Measurements from ENCODE around the gene EPHA1.

EPHA1 gene

DNA sequence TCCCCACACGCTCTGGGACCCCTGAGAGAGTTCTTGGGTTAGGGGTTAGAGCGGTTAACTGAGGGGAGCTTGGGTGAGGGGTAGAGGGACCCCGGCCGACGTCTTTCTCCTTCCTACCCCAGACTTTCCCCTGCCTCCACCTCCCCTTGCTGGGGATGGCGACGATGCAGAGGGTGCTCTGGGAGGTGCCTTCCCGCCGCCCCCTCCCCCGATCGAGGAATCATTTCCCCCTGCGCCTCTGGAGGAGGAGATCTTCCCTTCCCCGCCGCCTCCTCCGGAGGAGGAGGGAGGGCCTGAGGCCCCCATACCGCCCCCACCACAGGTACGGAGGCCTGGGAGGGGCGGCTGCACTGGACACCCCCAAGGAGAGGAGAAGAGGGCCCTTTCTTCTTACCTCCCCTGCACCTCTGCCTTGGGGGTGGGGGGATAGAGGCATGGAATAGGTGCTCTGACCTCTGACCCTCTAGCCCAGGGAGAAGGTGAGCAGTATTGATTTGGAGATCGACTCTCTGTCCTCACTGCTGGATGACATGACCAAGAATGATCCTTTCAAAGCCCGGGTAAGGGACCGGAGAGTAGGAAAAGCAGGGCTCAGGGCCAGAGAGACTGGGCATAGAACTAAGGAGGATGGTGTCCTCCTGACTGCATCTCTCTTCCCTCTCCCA is 26.4 kb downstream of the EPHA1 start:
- Mint-ChIP-seq H3K4me1 (peaks cover 23% of the 10 kb centered on the region), H3K9me3 (no peaks in the 10 kb centered on the region), H3K27me3 (ENCODE audit: low read depth, poor library complexity) (no peaks in the 10 kb centered on the region), H3K4me3 (peak overlapping the region; percentile 78), H3K36me3 (ENCODE audit: low read depth) (no peaks in the 10 kb centered on the region), H3K27ac (no peak overlapping the region)
- no peak for DNase-seq
- TF ChIP-seq, protein P1, sequence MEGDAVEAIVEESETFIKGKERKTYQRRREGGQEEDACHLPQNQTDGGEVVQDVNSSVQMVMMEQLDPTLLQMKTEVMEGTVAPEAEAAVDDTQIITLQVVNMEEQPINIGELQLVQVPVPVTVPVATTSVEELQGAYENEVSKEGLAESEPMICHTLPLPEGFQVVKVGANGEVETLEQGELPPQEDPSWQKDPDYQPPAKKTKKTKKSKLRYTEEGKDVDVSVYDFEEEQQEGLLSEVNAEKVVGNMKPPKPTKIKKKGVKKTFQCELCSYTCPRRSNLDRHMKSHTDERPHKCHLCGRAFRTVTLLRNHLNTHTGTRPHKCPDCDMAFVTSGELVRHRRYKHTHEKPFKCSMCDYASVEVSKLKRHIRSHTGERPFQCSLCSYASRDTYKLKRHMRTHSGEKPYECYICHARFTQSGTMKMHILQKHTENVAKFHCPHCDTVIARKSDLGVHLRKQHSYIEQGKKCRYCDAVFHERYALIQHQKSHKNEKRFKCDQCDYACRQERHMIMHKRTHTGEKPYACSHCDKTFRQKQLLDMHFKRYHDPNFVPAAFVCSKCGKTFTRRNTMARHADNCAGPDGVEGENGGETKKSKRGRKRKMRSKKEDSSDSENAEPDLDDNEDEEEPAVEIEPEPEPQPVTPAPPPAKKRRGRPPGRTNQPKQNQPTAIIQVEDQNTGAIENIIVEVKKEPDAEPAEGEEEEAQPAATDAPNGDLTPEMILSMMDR (IDR thresholded peaks at IDR 0.05), result no peak

DNA sequence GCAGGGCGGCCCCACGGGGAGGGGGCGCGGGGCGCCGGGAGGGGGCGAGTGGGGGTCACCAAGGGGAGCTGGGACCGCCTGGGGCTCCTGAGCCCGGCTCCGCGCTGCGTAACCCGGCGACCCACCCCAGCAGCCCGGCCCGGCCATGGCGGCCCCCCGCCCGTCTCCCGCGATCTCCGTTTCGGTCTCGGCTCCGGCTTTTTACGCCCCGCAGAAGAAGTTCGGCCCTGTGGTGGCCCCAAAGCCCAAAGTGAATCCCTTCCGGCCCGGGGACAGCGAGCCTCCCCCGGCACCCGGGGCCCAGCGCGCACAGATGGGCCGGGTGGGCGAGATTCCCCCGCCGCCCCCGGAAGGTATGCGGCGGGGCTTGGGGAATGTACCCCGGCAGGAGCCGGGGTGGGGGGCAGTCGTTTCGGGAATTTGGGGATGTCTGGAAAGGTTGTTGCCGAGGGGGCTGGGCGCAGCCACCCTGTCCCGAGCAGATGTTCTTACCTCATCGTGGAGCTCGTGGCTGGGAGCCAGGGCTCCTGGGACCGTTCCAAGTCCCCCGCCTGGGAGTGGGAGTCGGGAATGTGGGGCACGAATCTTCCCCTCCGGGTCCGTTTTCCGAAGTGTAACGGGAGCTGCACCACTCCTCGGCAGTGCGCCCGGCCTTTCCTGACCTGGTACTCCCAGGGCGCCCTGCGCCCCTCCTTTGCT is 27.1 kb downstream of the EPHA1 start:
- TF ChIP-seq, protein P1 (IDR thresholded peaks at IDR 0.05), result no peak
- peak; percentile 43 for DNase-seq
- H3K9me3 Mint-ChIP-seq, result no peaks in the 10 kb centered on the region
- peaks cover 30% of the 10 kb centered on the region for H3K4me1 Mint-ChIP-seq
- no peak overlapping the region for H3K27ac Mint-ChIP-seq
- H3K36me3 Mint-ChIP-seq (ENCODE audit: low read depth), result no peaks in the 10 kb centered on the region
- H3K4me3 Mint-ChIP-seq, result peak overlapping the region; percentile 78
- no peaks in the 10 kb centered on the region for H3K27me3 Mint-ChIP-seq (ENCODE audit: low read depth, poor library complexity)

DNA sequence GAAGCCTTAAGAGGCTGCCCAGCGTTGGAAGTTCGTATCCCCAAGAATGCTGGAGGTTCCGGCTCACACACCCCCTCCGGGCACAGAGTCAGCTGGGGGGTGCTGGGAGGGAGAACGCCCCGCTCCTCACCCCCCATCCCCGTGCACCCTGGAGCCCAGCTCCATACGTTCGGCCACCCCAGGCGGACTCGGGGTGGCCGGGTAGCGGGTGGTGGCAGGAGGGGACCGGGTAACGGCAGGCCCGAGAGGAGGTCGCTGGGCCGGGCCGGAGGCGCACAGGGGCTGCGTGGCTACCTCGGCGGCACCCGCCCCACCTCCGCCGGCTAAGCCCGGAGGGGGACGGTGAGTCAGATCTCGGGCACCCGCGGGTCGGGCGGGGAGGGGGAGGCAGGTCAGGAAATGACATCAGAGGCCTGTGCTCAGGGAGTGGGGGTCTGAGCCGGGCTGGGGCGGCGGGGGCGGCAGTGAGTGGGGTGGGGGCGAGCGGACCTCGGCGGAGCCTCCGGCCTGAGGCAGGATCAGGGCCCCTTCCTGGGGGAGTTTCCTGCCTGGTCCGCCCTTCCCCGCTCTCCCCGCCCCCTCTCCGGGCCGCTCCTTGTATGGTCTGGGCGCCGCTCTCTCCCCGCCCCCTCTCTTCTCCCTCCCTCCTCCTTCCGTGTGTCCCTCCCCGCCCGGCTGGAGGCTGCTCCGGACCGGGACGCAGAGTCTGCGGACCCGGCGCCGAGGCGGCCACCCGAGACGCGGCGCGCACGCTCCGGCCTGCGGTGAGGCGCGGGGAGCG is 27.8 kb downstream of the EPHA1 start, which contains the start of gene ZYX:
ZYX (plus strand) TSS at position 700 of the 781 bp plus-strand sequence. CDS start 227 bp downstream, outside the sequence.
- Mint-ChIP-seq H3K4me1 (peaks cover 35% of the 10 kb centered on the region), H3K4me3 (peak within 1 kb of the TSS; percentile 82), H3K36me3 (ENCODE audit: low read depth) (no peaks in the 10 kb centered on the region), H3K9me3 (no peaks in the 10 kb centered on the region), H3K27ac (no peak within 1 kb of the TSS), H3K27me3 (ENCODE audit: low read depth, poor library complexity) (no peaks in the 10 kb centered on the region)
- TF ChIP-seq, protein P1 (IDR thresholded peaks at IDR 0.05), result no peak
- peak; percentile 86 for DNase-seq

- H3K4me3 Mint-ChIP-seq, result peak overlapping the region; percentile 82
- no peak overlapping the region for H3K27ac Mint-ChIP-seq
- H3K27me3 Mint-ChIP-seq (ENCODE audit: low read depth, poor library complexity), result no peaks in the 10 kb centered on the region
- H3K4me1 Mint-ChIP-seq, result peaks cover 35% of the 10 kb centered on the region
- H3K36me3 Mint-ChIP-seq (ENCODE audit: low read depth), result no peaks in the 10 kb centered on the region
- DNase-seq, result peak; percentile 88
- no peaks in the 10 kb centered on the region for H3K9me3 Mint-ChIP-seq
- TF ChIP-seq, protein P1 (IDR thresholded peaks at IDR 0.05), result peak; percentile 85
Measured at GRCh38 chr7:143380260-143380645, 28.4 kb downstream of the EPHA1 start.

- Mint-ChIP-seq H3K36me3 (ENCODE audit: low read depth) (no peaks in the 10 kb centered on the region), H3K4me1 (peaks cover 35% of the 10 kb centered on the region), H3K27ac (peak overlapping the region; percentile 26), H3K27me3 (ENCODE audit: low read depth, poor library complexity) (peaks cover under 1% of the 10 kb centered on the region), H3K9me3 (no peaks in the 10 kb centered on the region), H3K4me3 (peak overlapping the region; percentile 82)
- TF ChIP-seq, protein P1 (IDR thresholded peaks at IDR 0.05), result no peak
- DNase-seq, result no peak
Measured at GRCh38 chr7:143379611-143380259, 28.9 kb downstream of the EPHA1 start.

Data from nephron progenitor cell (in vitro differentiated cells).